HepG2 (cell line): ENCODE results near the gene TRPC4AP. TPM values are rescaled to one million over a fixed set of nuclear protein-coding genes. Genes with fewer than 3 reads are reported as not detected.

Source experiments
- ATRX ChIP-seq: sonication (generic); formaldehyde crosslinking; IDR thresholded peaks from 2 replicates; pipeline ENCODE4 v1.4.0; 2020; ENCODE audit warnings: missing genetic modification reagents, borderline replicate concordance
- CHD2 ChIP-seq: IDR thresholded peaks from 2 replicates; pipeline ENCODE4 v1.6.1; 2011; ENCODE audit warnings: low read depth, low read length, improper control_type of control experiment
- FOXA1 ChIP-seq, 2 experiments: fragments of 450-650 bp in 1 of 2; sonication (generic) in 1 of 2; formaldehyde crosslinking in 1 of 2; IDR thresholded peaks; 2 replicates each; pipeline versions ENCODE4 v1.4.0 to v1.6.1; 2016 to 2020; ENCODE audit warnings: missing genetic modification reagents in 1 of 2
- HDAC2 ChIP-seq: sonication (generic); formaldehyde crosslinking; IDR thresholded peaks from 2 replicates; pipeline ENCODE4 v1.4.0; 2020; ENCODE audit warnings: missing genetic modification reagents
- HMG20A ChIP-seq: IDR thresholded peaks from 2 replicates; pipeline ENCODE4 v1.6.1; 2016; ENCODE audit warnings: borderline replicate concordance
- ISX ChIP-seq: sonication (generic); formaldehyde crosslinking; conservative IDR thresholded peaks from 2 replicates; pipeline ENCODE4 v1.5.0; 2020; ENCODE audit warnings: missing genetic modification reagents
- MTF2 ChIP-seq: sonication (generic); formaldehyde crosslinking; IDR thresholded peaks from 2 replicates; pipeline ENCODE4 v1.5.0; 2020; ENCODE audit warnings: missing genetic modification reagents, borderline replicate concordance
- NFRKB ChIP-seq: fragments of 450-650 bp; IDR thresholded peaks from 2 replicates; pipeline ENCODE4 v1.6.1; 2017
- RFX3 ChIP-seq: IDR thresholded peaks from 2 replicates; pipeline ENCODE4 v1.6.1; 2016; ENCODE audit warnings: missing biosample characterization, missing genetic modification reagents
- SSRP1 ChIP-seq: IDR thresholded peaks from 2 replicates; pipeline ENCODE4 v1.6.1; 2016; ENCODE audit warnings: control low read depth
- TARDBP ChIP-seq: sonication (generic); formaldehyde crosslinking; IDR thresholded peaks from 2 replicates; pipeline ENCODE4 v1.8.0; 2022; ENCODE audit warnings: mild to moderate bottlenecking, missing genetic modification reagents
- ZNF7 ChIP-seq: IDR thresholded peaks from 2 replicates; pipeline ENCODE4 v1.6.1; 2016; ENCODE audit warnings: missing biosample characterization, missing genetic modification reagents
- ZNF709 ChIP-seq: sonication (generic); formaldehyde crosslinking; IDR thresholded peaks from 2 replicates; pipeline ENCODE4 v1.5.0; 2020; ENCODE audit warnings: mild to moderate bottlenecking, missing genetic modification reagents
- ZNF775 ChIP-seq: sonication (generic); formaldehyde crosslinking; IDR thresholded peaks from 2 replicates; pipeline ENCODE4 v1.4.0; 2020; ENCODE audit warnings: missing genetic modification reagents, mild to moderate bottlenecking, moderate library complexity, borderline replicate concordance
- polyA plus RNA-seq, 8 experiments: library from polyadenylated mRNA; depleted of rRNA in 3 of 8; stranded (reverse) in 7 of 8; unstranded in 1 of 8; fragments of >200 nt; fragmentation: Illumina TruSeq in 4 of 8; extraction: Trizol in 4 of 8; gene quantifications; 2 replicates each; pipeline versions ENCODE4 v1.2.1 to v1.2.3, GENCODE V29; 2011 to 2016; ENCODE audit warnings: low read depth in 4 of 8, missing spikeins in 1 of 8, mixed read lengths in 1 of 8; ENCODE audit not compliant: insufficient read depth in 1 of 8
- total RNA-seq, 5 experiments: library from RNA; depleted of rRNA; stranded (reverse); fragments of >200 nt; fragmentation: Illumina TruSeq; extraction: Trizol; gene quantifications; 2 replicates each; pipeline ENCODE4 v1.2.3, GENCODE V29; 2016; ENCODE audit warnings: low read depth in 1 of 5
- TF ChIP-seq, protein P1 (sequence below): sonication (generic); formaldehyde crosslinking; IDR thresholded peaks from 2 replicates; pipeline ENCODE4 v1.9.0; 2022; ENCODE audit warnings: low read depth, missing genetic modification reagents
- TF ChIP-seq, protein P2 (sequence below): sonication (generic); formaldehyde crosslinking; conservative IDR thresholded peaks from 2 replicates; pipeline ENCODE4 v1.4.0; 2020; ENCODE audit warnings: missing genetic modification reagents
- TF ChIP-seq, protein P3 (sequence below): sonication (generic); formaldehyde crosslinking; IDR thresholded peaks from 2 replicates; pipeline ENCODE4 v1.4.0; 2020; ENCODE audit warnings: mild to moderate bottlenecking, missing genetic modification reagents
- TF ChIP-seq, protein P4 (sequence below): sonication (generic); formaldehyde crosslinking; conservative IDR thresholded peaks from 2 replicates; pipeline ENCODE4 v1.5.0; 2020; ENCODE audit warnings: missing genetic modification reagents
- TF ChIP-seq, protein P5 (sequence below), 2 experiments: fragments of 450-650 bp in 1 of 2; sonication (generic) in 1 of 2; formaldehyde crosslinking; IDR thresholded peaks; 2 replicates each; pipeline versions ENCODE4 v1.5.0 to v1.8.0; 2020 to 2022; ENCODE audit warnings: mild to moderate bottlenecking in 1 of 2, missing genetic modification reagents in 1 of 2
- TF ChIP-seq, protein P6 (sequence below): sonication (generic); formaldehyde crosslinking; IDR thresholded peaks from 2 replicates; pipeline ENCODE4 v1.5.0; 2020; ENCODE audit warnings: missing genetic modification reagents

The TRPC4AP gene
- total and polyA plus RNA-seq, 2 of the 13 experiments (the other 11 are each of a cell fraction or from before 2014, with no cell fraction given) = 136 to 137 TPM

DNA sequence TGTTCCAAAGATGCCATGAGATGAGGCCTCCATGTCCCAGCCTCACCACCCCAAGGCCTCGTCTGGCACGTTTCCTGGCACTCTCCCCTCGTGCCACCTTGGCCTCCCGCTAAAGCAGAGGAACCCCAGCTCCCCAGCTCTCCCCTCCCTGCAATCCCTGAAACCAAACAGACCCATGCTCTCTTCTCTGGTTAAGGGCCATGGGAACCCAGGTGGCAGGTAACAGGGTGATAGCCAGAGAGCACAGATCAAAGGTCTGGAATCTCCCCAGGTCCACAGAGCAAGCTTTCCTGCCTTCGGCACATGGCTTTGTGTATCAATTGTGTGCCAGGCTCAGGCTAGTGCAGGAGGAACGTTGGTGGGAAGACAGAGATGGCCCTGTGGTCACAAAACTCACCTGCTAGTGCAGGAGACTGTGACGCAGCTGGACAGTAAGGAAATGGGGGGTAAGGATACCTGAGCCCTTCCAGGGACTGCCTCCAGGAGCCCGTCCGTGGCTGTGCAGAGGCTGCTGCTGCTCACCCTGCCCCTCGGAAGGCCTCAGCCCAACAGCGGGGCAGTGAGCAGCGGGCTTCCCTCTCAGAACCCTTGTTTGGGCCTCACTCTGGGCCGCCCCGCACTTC is 98.0 kb downstream of the TRPC4AP start (continued):
- TF ChIP-seq, protein P1, sequence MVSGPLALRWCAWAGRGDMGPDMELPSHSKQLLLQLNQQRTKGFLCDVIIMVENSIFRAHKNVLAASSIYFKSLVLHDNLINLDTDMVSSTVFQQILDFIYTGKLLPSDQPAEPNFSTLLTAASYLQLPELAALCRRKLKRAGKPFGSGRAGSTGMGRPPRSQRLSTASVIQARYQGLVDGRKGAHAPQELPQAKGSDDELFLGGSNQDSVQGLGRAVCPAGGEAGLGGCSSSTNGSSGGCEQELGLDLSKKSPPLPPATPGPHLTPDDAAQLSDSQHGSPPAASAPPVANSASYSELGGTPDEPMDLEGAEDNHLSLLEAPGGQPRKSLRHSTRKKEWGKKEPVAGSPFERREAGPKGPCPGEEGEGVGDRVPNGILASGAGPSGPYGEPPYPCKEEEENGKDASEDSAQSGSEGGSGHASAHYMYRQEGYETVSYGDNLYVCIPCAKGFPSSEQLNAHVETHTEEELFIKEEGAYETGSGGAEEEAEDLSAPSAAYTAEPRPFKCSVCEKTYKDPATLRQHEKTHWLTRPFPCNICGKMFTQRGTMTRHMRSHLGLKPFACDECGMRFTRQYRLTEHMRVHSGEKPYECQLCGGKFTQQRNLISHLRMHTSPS (CRISPR knock-in tag) = peak; percentile 95; the same call in 1 of the 2 replicates
- TF ChIP-seq HMG20A (CRISPR knock-in tag) (no peak; the same call in 1 of the 2 replicates), TARDBP (peak; percentile 15; the same call in 1 of the 2 replicates), ATRX (CRISPR knock-in tag) (no peak), HDAC2 (CRISPR knock-in tag) (0 out of 2 replicates have a peak, but pooled peaks have one; percentile 14), ZNF709 (no peak), NFRKB (no peak), FOXA1 (IDR thresholded peaks at IDR 0.05) (no peak), FOXA1 (CRISPR knock-in tag; IDR thresholded peaks at IDR 0.05) (no peak), SSRP1 (CRISPR knock-in tag) (0 out of 2 replicates have a peak, but pooled peaks have one; percentile 12), ISX (CRISPR knock-in tag) (no peak), RFX3 (CRISPR knock-in tag) (no peak), MTF2 (CRISPR knock-in tag) (peak; percentile 83), ZNF7 (CRISPR knock-in tag) (no peak), CHD2 (no peak), ZNF775 (CRISPR knock-in tag) (no peak)
- TF ChIP-seq, protein P2, sequence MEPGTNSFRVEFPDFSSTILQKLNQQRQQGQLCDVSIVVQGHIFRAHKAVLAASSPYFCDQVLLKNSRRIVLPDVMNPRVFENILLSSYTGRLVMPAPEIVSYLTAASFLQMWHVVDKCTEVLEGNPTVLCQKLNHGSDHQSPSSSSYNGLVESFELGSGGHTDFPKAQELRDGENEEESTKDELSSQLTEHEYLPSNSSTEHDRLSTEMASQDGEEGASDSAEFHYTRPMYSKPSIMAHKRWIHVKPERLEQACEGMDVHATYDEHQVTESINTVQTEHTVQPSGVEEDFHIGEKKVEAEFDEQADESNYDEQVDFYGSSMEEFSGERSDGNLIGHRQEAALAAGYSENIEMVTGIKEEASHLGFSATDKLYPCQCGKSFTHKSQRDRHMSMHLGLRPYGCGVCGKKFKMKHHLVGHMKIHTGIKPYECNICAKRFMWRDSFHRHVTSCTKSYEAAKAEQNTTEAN = peak; percentile 85; the same call in 1 of the 2 replicates
- TF ChIP-seq, protein P3, sequence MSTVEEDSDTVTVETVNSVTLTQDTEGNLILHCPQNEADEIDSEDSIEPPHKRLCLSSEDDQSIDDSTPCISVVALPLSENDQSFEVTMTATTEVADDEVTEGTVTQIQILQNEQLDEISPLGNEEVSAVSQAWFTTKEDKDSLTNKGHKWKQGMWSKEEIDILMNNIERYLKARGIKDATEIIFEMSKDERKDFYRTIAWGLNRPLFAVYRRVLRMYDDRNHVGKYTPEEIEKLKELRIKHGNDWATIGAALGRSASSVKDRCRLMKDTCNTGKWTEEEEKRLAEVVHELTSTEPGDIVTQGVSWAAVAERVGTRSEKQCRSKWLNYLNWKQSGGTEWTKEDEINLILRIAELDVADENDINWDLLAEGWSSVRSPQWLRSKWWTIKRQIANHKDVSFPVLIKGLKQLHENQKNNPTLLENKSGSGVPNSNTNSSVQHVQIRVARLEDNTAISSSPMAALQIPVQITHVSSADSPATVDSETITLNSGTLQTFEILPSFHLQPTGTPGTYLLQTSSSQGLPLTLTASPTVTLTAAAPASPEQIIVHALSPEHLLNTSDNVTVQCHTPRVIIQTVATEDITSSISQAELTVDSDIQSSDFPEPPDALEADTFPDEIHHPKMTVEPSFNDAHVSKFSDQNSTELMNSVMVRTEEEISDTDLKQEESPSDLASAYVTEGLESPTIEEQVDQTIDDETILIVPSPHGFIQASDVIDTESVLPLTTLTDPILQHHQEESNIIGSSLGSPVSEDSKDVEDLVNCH (CRISPR knock-in tag) = no peak
- TF ChIP-seq, protein P4, sequence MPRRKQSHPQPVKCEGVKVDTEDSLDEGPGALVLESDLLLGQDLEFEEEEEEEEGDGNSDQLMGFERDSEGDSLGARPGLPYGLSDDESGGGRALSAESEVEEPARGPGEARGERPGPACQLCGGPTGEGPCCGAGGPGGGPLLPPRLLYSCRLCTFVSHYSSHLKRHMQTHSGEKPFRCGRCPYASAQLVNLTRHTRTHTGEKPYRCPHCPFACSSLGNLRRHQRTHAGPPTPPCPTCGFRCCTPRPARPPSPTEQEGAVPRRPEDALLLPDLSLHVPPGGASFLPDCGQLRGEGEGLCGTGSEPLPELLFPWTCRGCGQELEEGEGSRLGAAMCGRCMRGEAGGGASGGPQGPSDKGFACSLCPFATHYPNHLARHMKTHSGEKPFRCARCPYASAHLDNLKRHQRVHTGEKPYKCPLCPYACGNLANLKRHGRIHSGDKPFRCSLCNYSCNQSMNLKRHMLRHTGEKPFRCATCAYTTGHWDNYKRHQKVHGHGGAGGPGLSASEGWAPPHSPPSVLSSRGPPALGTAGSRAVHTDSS = no peak
- TF ChIP-seq, protein P5, sequence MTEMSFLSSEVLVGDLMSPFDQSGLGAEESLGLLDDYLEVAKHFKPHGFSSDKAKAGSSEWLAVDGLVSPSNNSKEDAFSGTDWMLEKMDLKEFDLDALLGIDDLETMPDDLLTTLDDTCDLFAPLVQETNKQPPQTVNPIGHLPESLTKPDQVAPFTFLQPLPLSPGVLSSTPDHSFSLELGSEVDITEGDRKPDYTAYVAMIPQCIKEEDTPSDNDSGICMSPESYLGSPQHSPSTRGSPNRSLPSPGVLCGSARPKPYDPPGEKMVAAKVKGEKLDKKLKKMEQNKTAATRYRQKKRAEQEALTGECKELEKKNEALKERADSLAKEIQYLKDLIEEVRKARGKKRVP (CRISPR knock-in tag; IDR thresholded peaks at IDR 0.05) = no peak
- TF ChIP-seq, protein P6, sequence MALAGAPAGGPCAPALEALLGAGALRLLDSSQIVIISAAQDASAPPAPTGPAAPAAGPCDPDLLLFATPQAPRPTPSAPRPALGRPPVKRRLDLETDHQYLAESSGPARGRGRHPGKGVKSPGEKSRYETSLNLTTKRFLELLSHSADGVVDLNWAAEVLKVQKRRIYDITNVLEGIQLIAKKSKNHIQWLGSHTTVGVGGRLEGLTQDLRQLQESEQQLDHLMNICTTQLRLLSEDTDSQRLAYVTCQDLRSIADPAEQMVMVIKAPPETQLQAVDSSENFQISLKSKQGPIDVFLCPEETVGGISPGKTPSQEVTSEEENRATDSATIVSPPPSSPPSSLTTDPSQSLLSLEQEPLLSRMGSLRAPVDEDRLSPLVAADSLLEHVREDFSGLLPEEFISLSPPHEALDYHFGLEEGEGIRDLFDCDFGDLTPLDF (CRISPR knock-in tag) = no peak
